ENCODE data around the gene VIPR1. TPM values are rescaled to one million over a fixed set of nuclear protein-coding genes. Genes with fewer than 3 reads are reported as not detected.

The VIPR1 gene
- total RNA-seq, 2 experiments from 2014 or later, result 7.5 to 9.6 TPM

DNA sequence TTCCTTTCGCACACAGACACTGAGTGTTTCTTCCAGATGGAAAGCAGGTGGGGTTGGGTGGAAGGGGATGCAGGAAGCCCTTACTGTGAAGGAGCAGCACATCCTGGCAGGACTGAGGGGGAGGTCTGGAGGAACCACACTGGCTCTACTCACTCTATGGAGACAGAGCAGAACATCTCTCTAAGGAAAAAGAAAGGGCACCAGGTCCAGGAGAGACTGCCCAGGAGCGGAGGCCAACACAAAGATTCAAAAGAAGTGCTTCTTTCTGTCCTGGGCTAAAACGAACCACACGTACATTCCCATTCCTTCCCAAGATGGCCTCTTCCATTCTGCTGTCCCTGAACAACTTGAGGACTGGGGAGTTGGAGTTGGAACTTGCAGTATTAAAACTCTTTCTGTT, 13.8 kb upstream of the VIPR1 start:
- CTCF ChIA-PET, result no interaction called here

GRCh38 chr3:42489116-42489936, 13.1 kb upstream of the VIPR1 start:
- POLR2A ChIA-PET, result interaction anchor here (1.1 kb wide), 1 partner anchor 13 kb away, joined by 6 read pairs; the partner anchor contains the start of gene VIPR1
- H3K9me3 Mint-ChIP-seq, result no peaks in the 10 kb centered on the region
- H3K4me1 Mint-ChIP-seq, result no peaks in the 10 kb centered on the region
- H3K36me3 Mint-ChIP-seq (ENCODE audit: low read depth), result no peaks in the 10 kb centered on the region
- H3K27ac Mint-ChIP-seq, result no peak overlapping the region
- DNase-seq, result peak; percentile 3
- H3K4me3 Mint-ChIP-seq, result no peak overlapping the region
- H3K27me3 Mint-ChIP-seq, result peaks cover 19% of the 10 kb centered on the region
- CTCF ChIA-PET, result no interaction called here

More for the DNA sequence above, 13.8 kb upstream of the VIPR1 start:
- DNase-seq, result no peak
- Mint-ChIP-seq H3K4me3 (no peak overlapping the region), H3K4me1 (no peaks in the 10 kb centered on the region), H3K27me3 (peaks cover 24% of the 10 kb centered on the region), H3K27ac (no peak overlapping the region), H3K9me3 (no peaks in the 10 kb centered on the region), H3K36me3 (ENCODE audit: low read depth) (no peaks in the 10 kb centered on the region)
- POLR2A ChIA-PET, result no interaction called here

- Mint-ChIP-seq H3K9me3 (no peaks in the 10 kb centered on the region), H3K36me3 (ENCODE audit: low read depth) (no peaks in the 10 kb centered on the region), H3K4me1 (no peaks in the 10 kb centered on the region), H3K4me3 (no peak overlapping the region), H3K27ac (no peak overlapping the region), H3K27me3 (peaks cover 14% of the 10 kb centered on the region)
- POLR2A ChIA-PET, result interaction anchor here (1.1 kb wide), 1 partner anchor 12 kb away, joined by 6 read pairs; the partner anchor contains the start of gene VIPR1
- CTCF ChIA-PET, result no interaction called here
- no peak for DNase-seq
Measured at GRCh38 chr3:42489937-42490227, 12.6 kb upstream of the VIPR1 start.

GRCh38 chr3:42490243-42490642, 12.2 kb upstream of the VIPR1 start:
- no peak overlapping the region for H3K4me3 Mint-ChIP-seq
- no peaks in the 10 kb centered on the region for H3K9me3 Mint-ChIP-seq
- DNase-seq, result peak; percentile 9
- CTCF ChIA-PET, result no interaction called here
- H3K27me3 Mint-ChIP-seq, result peaks cover 11% of the 10 kb centered on the region
- no peaks in the 10 kb centered on the region for H3K4me1 Mint-ChIP-seq
- POLR2A ChIA-PET, result interaction anchor here (1.1 kb wide), 1 partner anchor 12 kb away, joined by 6 read pairs; the partner anchor contains the start of gene VIPR1
- no peaks in the 10 kb centered on the region for H3K36me3 Mint-ChIP-seq (ENCODE audit: low read depth)
- H3K27ac Mint-ChIP-seq, result no peak overlapping the region

GRCh38 chr3:42491881-42492507, 10.4 kb upstream of the VIPR1 start:
- Mint-ChIP-seq H3K4me3 (no peak overlapping the region), H3K9me3 (no peaks in the 10 kb centered on the region), H3K4me1 (peaks cover 8% of the 10 kb centered on the region), H3K27me3 (peaks cover 5% of the 10 kb centered on the region), H3K36me3 (ENCODE audit: low read depth) (no peaks in the 10 kb centered on the region), H3K27ac (no peak overlapping the region)
- DNase-seq, result peak; percentile 10
- POLR2A ChIA-PET, result interaction anchor here (1.0 kb wide), 1 partner anchor 10 kb away, joined by 3 read pairs; the partner anchor contains the start of gene VIPR1
- CTCF ChIA-PET, result no interaction called here

- CTCF ChIA-PET, result no interaction called here
- peak; percentile 12 for DNase-seq
- H3K4me3 Mint-ChIP-seq, result no peak overlapping the region
- H3K27me3 Mint-ChIP-seq, result peaks cover 8% of the 10 kb centered on the region
- POLR2A ChIA-PET, result no interaction called here
- no peaks in the 10 kb centered on the region for H3K9me3 Mint-ChIP-seq
- no peak overlapping the region for H3K27ac Mint-ChIP-seq
- no peaks in the 10 kb centered on the region for H3K36me3 Mint-ChIP-seq (ENCODE audit: low read depth)
- H3K4me1 Mint-ChIP-seq, result peaks cover 10% of the 10 kb centered on the region
Measured at GRCh38 chr3:42492508-42493080, 9.8 kb upstream of the VIPR1 start.

DNA sequence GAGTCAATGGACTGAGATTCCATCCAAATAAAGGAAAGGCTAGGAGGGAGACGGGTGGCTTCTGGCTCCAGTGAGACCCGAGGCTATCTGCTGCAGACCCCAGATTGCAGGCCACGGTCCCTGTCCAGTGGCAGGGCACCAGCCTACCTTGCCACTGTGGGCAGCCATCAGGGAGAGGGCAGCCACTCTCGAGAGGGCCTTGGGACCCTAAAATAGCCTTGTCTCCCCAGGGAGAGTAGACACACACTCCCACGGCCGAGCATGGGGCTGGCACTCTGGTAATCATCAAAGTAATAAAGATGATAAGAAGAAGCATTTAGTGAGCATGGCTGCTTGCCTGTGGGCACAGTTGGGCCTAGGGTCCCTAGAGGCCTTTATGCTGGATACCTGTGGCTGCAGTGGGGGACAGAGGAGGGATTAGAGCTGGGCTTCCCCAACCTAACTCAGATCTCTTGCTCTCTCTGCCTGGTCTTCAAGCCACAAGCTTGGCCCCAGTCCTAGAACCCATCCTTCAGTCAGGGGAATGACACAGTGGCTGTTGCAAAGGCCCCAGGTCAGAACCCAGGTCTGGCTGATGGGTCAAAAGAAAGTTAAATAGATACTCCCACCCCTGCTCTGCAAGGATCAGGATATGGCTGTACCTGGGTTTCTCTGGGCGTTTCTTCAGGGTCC, 9.2 kb upstream of the VIPR1 start:
- ChIA-PET CTCF (no interaction called here), POLR2A (no interaction called here)
- Mint-ChIP-seq H3K9me3 (no peaks in the 10 kb centered on the region), H3K4me1 (peaks cover 11% of the 10 kb centered on the region), H3K36me3 (ENCODE audit: low read depth) (no peaks in the 10 kb centered on the region), H3K4me3 (no peak overlapping the region), H3K27ac (no peak overlapping the region), H3K27me3 (peaks cover 11% of the 10 kb centered on the region)
- DNase-seq, result peak; percentile 5

GRCh38 chr3:42493798-42494151, 8.7 kb upstream of the VIPR1 start:
- DNase-seq, result peak; percentile 15
- Mint-ChIP-seq H3K4me1 (peaks cover 12% of the 10 kb centered on the region), H3K27ac (no peak overlapping the region), H3K27me3 (peaks cover 16% of the 10 kb centered on the region), H3K9me3 (no peaks in the 10 kb centered on the region), H3K36me3 (ENCODE audit: low read depth) (no peaks in the 10 kb centered on the region), H3K4me3 (no peak overlapping the region)
- CTCF ChIA-PET, result no interaction called here
- POLR2A ChIA-PET, result no interaction called here

GRCh38 chr3:42495393-42495792, 7.0 kb upstream of the VIPR1 start:
- H3K9me3 Mint-ChIP-seq, result no peaks in the 10 kb centered on the region
- H3K36me3 Mint-ChIP-seq (ENCODE audit: low read depth), result no peaks in the 10 kb centered on the region
- no peak overlapping the region for H3K4me3 Mint-ChIP-seq
- peak; percentile 9 for DNase-seq
- peaks cover 17% of the 10 kb centered on the region for H3K4me1 Mint-ChIP-seq
- no peak overlapping the region for H3K27ac Mint-ChIP-seq
- ChIA-PET POLR2A (no interaction called here), CTCF (interaction anchor here (0.6 kb wide), 1 partner anchor 41 kb away, joined by 3 read pairs; no protein-coding TSS in a partner anchor)
- peaks cover 27% of the 10 kb centered on the region for H3K27me3 Mint-ChIP-seq

GRCh38 chr3:42497009-42497731, 5.3 kb upstream of the VIPR1 start:
- peak; percentile 5 for DNase-seq
- Mint-ChIP-seq H3K27ac (no peak overlapping the region), H3K36me3 (ENCODE audit: low read depth) (no peaks in the 10 kb centered on the region), H3K4me1 (peaks cover 31% of the 10 kb centered on the region), H3K4me3 (no peak overlapping the region), H3K27me3 (peaks cover 42% of the 10 kb centered on the region), H3K9me3 (no peaks in the 10 kb centered on the region)
- ChIA-PET CTCF (no interaction called here), POLR2A (no interaction called here)

GRCh38 chr3:42498034-42498433, 4.4 kb upstream of the VIPR1 start:
- POLR2A ChIA-PET, result no interaction called here
- peak; percentile 4 for DNase-seq
- H3K27me3 Mint-ChIP-seq, result peaks cover 42% of the 10 kb centered on the region
- H3K9me3 Mint-ChIP-seq, result no peaks in the 10 kb centered on the region
- CTCF ChIA-PET, result interaction anchor here (0.9 kb wide), 1 partner anchor 105 kb away, joined by 4 read pairs; no protein-coding TSS in a partner anchor
- H3K4me3 Mint-ChIP-seq, result no peak overlapping the region
- no peak overlapping the region for H3K27ac Mint-ChIP-seq
- no peaks in the 10 kb centered on the region for H3K36me3 Mint-ChIP-seq (ENCODE audit: low read depth)
- H3K4me1 Mint-ChIP-seq, result peaks cover 35% of the 10 kb centered on the region

- peaks cover 41% of the 10 kb centered on the region for H3K4me1 Mint-ChIP-seq
- no peak overlapping the region for H3K27ac Mint-ChIP-seq
- peaks cover 42% of the 10 kb centered on the region for H3K27me3 Mint-ChIP-seq
- DNase-seq, result peak; percentile 26
- no peak overlapping the region for H3K4me3 Mint-ChIP-seq
- ChIA-PET POLR2A (no interaction called here), CTCF (interaction anchor here (0.9 kb wide), 1 partner anchor 104 kb away, joined by 4 read pairs; no protein-coding TSS in a partner anchor)
- H3K9me3 Mint-ChIP-seq, result no peaks in the 10 kb centered on the region
- H3K36me3 Mint-ChIP-seq (ENCODE audit: low read depth), result no peaks in the 10 kb centered on the region
Measured at GRCh38 chr3:42498791-42499477, 3.5 kb upstream of the VIPR1 start.
